Keratinocyte (primary cell): ENCODE data around the gene TIMP2. TPM values are rescaled to one million over a fixed set of nuclear protein-coding genes. Genes with fewer than 3 reads are reported as not detected.
A peak's percentile ranks its signal among the peaks of the same experiment; 100 is the strongest.

ENCODE experiments used
- DNase-seq: peaks from one replicate; pipeline ENCODE4 v3.0.0-alpha.2; 2011; ENCODE audit warnings: low read depth, missing footprints, low spot score
- FAIRE-seq: peaks from 2 replicates; lab custom pipeline; 2011; peaks lifted over from hg19 to GRCh38; lab: Jason Lieb, UNC
- H2AFZ ChIP-seq: 2 replicates; pipeline ENCODE4 v1.6.0; 2012; ENCODE audit warnings: low read length, control low read depth, inconsistent platforms; ENCODE audit not compliant: control insufficient read depth
- H3K27ac ChIP-seq: 2 replicates; pipeline ENCODE4 v1.5.1; 2011; ENCODE audit warnings: low read length; ENCODE audit not compliant: control insufficient read depth, insufficient read depth
- H3K27me3 ChIP-seq: 3 replicates; pipeline ENCODE4 v1.6.0; 2011; ENCODE audit warnings: low read length; ENCODE audit not compliant: control insufficient read depth, insufficient read depth; ENCODE audit errors: extremely low read depth
- H3K36me3 ChIP-seq, 2 experiments: 2 replicates in 1 of 2; 3 replicates in 1 of 2; pipeline ENCODE4 v1.5.1; 2011; ENCODE audit warnings: low read length in 2 of 2, mild to moderate bottlenecking in 1 of 2; ENCODE audit not compliant: control insufficient read depth in 2 of 2, insufficient read depth in 2 of 2; ENCODE audit errors: extremely low read depth in 1 of 2
- H3K4me1 ChIP-seq: 3 replicates; pipeline ENCODE4 v1.5.1; 2011; ENCODE audit warnings: low read length; ENCODE audit not compliant: control insufficient read depth, insufficient read depth; ENCODE audit errors: extremely low read depth
- H3K4me2 ChIP-seq: 3 replicates; pipeline ENCODE4 v1.6.0; 2011; ENCODE audit warnings: low read depth, low read length; ENCODE audit not compliant: control insufficient read depth, insufficient read depth; ENCODE audit errors: extremely low read depth
- H3K4me3 ChIP-seq, 3 experiments: fragments of 200-600 bp in 1 of 3; sonication (generic) in 1 of 3; 2 replicates in 2 of 3; 3 replicates in 1 of 3; pipeline ENCODE4 v1.5.1; 2011 to 2016; ENCODE audit warnings: low read length in 3 of 3, mild to moderate bottlenecking in 3 of 3, control low read depth in 2 of 3, inconsistent platforms in 1 of 3, low read depth in 1 of 3, mixed read lengths in 1 of 3, mixed run types in 1 of 3, moderate library complexity in 1 of 3; ENCODE audit not compliant: control insufficient read depth in 2 of 3, insufficient read depth in 2 of 3; ENCODE audit errors: extremely low read depth in 1 of 3
- H3K79me2 ChIP-seq: 2 replicates; pipeline ENCODE4 v1.6.0; 2012; ENCODE audit warnings: low read length; ENCODE audit not compliant: control insufficient read depth, insufficient read depth
- H3K9ac ChIP-seq: 3 replicates; pipeline ENCODE4 v1.6.0; 2011; ENCODE audit warnings: low read length; ENCODE audit not compliant: control insufficient read depth, insufficient read depth; ENCODE audit errors: extremely low read depth
- H3K9me1 ChIP-seq: 3 replicates; pipeline ENCODE4 v1.6.0; 2011; ENCODE audit warnings: low read length; ENCODE audit not compliant: control insufficient read depth, insufficient read depth; ENCODE audit errors: extremely low read depth
- H3K9me3 ChIP-seq: 2 replicates; pipeline ENCODE4 v1.5.1; 2012; ENCODE audit warnings: low read depth, low read length; ENCODE audit not compliant: control insufficient read depth
- H4K20me1 ChIP-seq: 3 replicates; pipeline ENCODE4 v1.6.0; 2011; ENCODE audit warnings: low read length; ENCODE audit not compliant: control insufficient read depth, insufficient read depth; ENCODE audit errors: extremely low read depth
- EZH2 ChIP-seq: IDR thresholded peaks from one replicate; pipeline ENCODE4 v1.6.1; 2012; ENCODE audit warnings: inconsistent platforms, mild to moderate bottlenecking, low read length, moderate library complexity
- dilution Hi-C: fragments of 300-500 bp; cut with MboI; formaldehyde crosslinking; loops from one replicate; pipeline ENCODE4 v1.7.0; 2020; ENCODE audit warnings: low sequenced_read_pairs; ENCODE audit not compliant: extremely low pct_ligation_motif_present
- polyA plus RNA-seq, 5 experiments: library from polyadenylated mRNA; depleted of rRNA in 3 of 5; stranded (reverse) in 3 of 5; stranded (forward) in 1 of 5; unstranded in 1 of 5; fragments of >200 nt; gene quantifications; 1 replicate in 1 of 5; 2 replicates in 3 of 5; 3 replicates in 1 of 5; pipeline versions ENCODE4 v1.2.1 to v1.2.3, GENCODE V29; 2011 to 2012; ENCODE audit warnings: missing spikeins in 2 of 5, low read depth in 1 of 5, low replicate concordance in 1 of 5
- TF ChIP-seq, protein P1 (sequence below), 3 experiments: IDR thresholded peaks in 1 of 3; conservative IDR thresholded peaks in 1 of 3; optimal IDR thresholded peaks in 1 of 3; 2 replicates in 2 of 3; 3 replicates in 1 of 3; pipeline versions ENCODE3 to v1.5.1; 2011; ENCODE audit warnings: low read length in 3 of 3, mild to moderate bottlenecking in 3 of 3, moderate library complexity in 2 of 3, control low read depth in 1 of 3, inconsistent platforms in 1 of 3; ENCODE audit not compliant: insufficient read depth in 2 of 3; ENCODE audit errors: extremely low read depth in 1 of 3

Gene TIMP2
- polyA plus RNA-seq, 1 donor (not counting 4 experiments of a cell fraction or from before 2014, with no cell fraction given): 1.2 TPM

DNA sequence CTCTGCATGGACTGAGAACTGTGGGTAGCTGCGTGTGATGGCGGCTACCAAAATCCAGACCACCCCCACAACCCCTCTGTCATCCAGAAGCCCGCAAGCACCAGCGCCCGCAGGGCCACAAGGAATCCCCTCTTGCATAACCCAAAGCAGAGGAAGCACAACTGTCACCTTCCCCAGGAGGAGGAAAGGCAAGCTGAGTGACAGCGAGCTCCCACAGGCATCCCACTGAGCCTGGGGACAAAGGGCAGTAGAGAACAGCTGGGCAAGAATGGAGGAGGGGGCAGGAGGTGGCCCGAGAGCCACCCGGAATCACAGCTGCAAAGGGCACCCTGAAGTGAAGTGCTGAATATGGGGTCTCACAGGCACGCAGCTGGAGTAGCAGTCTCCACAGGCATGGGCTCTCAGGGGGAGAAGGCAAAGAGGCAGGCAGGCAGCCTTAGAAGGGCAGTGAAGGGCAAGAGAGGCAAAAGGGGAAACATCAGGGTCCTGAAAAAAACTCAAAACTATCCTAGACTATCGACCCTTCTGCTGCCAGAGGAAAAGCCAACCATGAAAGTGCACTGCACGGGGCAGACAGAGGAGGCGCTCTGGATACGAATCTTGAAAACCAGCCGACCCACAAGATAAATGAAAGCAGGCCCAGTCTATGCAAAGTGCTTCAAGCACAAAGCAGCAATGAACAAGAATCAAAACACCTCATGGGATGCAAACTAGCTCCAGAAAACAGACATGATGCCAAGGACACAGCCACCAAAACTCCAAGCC is 101.7 kb downstream of the TIMP2 start:
- no peak for DNase-seq
- H3K9ac ChIP-seq: no peak overlapping the region
- peaks cover 55 to 74% of the 10 kb centered on the region in 2 experiments for H3K36me3 ChIP-seq
- H3K9me1 ChIP-seq: no peaks in the 10 kb centered on the region
- no peaks in the 10 kb centered on the region for H3K4me1 ChIP-seq
- H2AFZ ChIP-seq: no peak overlapping the region
- no peak for FAIRE-seq
- H3K4me2 ChIP-seq: no peak overlapping the region
- H3K9me3 ChIP-seq: no peaks in the 10 kb centered on the region
- dilution Hi-C loops: no loop called here
- TF ChIP-seq, protein P1, sequence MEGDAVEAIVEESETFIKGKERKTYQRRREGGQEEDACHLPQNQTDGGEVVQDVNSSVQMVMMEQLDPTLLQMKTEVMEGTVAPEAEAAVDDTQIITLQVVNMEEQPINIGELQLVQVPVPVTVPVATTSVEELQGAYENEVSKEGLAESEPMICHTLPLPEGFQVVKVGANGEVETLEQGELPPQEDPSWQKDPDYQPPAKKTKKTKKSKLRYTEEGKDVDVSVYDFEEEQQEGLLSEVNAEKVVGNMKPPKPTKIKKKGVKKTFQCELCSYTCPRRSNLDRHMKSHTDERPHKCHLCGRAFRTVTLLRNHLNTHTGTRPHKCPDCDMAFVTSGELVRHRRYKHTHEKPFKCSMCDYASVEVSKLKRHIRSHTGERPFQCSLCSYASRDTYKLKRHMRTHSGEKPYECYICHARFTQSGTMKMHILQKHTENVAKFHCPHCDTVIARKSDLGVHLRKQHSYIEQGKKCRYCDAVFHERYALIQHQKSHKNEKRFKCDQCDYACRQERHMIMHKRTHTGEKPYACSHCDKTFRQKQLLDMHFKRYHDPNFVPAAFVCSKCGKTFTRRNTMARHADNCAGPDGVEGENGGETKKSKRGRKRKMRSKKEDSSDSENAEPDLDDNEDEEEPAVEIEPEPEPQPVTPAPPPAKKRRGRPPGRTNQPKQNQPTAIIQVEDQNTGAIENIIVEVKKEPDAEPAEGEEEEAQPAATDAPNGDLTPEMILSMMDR (optimal IDR thresholded peaks at IDR 0.05 in 1 of 3, IDR thresholded peaks at IDR 0.05 in 1 of 3, conservative IDR thresholded peaks at IDR 0.05 in 1 of 3; ENCODE audit: extremely low read depth in 1 of 3, insufficient read depth in 2 of 3, low read length in 3 of 3): peak in 1 of 3 experiments; percentile 17
- TF ChIP-seq EZH2: no peak
- no peak overlapping the region for H3K27ac ChIP-seq
- H4K20me1 ChIP-seq: peaks cover 4% of the 10 kb centered on the region
- peaks cover 15% of the 10 kb centered on the region for H3K79me2 ChIP-seq
- no peak overlapping the region for H3K4me3 ChIP-seq
- H3K27me3 ChIP-seq: no peaks in the 10 kb centered on the region

DNA sequence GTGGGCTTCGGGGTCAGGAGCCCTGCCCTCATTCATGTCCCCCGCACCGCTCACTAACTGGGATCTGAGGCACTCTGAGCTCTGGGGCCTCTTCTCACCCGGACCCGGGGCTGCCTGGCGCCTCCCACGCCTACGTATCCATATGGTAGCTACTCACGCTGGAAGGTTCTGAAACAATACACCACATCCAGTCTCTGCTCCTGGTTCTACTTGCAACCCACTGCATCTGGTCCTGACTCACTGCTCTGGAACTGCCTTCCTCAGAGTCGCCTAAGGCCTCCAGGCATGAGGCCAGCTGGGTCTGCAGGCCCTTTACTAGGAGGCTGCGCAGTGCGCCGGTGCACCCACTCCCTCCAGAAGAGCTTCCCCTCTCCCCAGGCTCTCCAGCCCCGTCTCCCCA is 102.6 kb downstream of the TIMP2 start:
- DNase-seq (no peak), FAIRE-seq (no peak)
- Histone ChIP-seq H3K27ac (no peak overlapping the region), H3K4me1 (no peaks in the 10 kb centered on the region), H2AFZ (no peak overlapping the region), H3K27me3 (no peaks in the 10 kb centered on the region), H3K4me2 (no peak overlapping the region), H3K9me1 (no peaks in the 10 kb centered on the region), H3K4me3 (no peak overlapping the region), H3K36me3 (peaks cover 56 to 75% of the 10 kb centered on the region in 2 experiments), H4K20me1 (peaks cover 4% of the 10 kb centered on the region), H3K9ac (no peak overlapping the region), H3K79me2 (peaks cover 15% of the 10 kb centered on the region), H3K9me3 (no peaks in the 10 kb centered on the region)
- no peak for TF ChIP-seq EZH2
- TF ChIP-seq, protein P1 (optimal IDR thresholded peaks at IDR 0.05 in 1 of 3, IDR thresholded peaks at IDR 0.05 in 1 of 3, conservative IDR thresholded peaks at IDR 0.05 in 1 of 3; ENCODE audit: extremely low read depth in 1 of 3, insufficient read depth in 2 of 3, low read length in 3 of 3): no peak
- dilution Hi-C loops: no loop called here
